HepG2 (cell line): ENCODE results near the gene SPINK4. TPM values are rescaled to one million over a fixed set of nuclear protein-coding genes. Genes with fewer than 3 reads are reported as not detected.

Experiments used
- ATAC-seq: fragments of 200-7000 bp; cut with Tn5 transposase; 3 replicates; pipeline ENCODE4 v1.9.1; 2020; ENCODE audit warnings: mild to moderate bottlenecking, moderate library complexity
- BruUV-seq: library from RNA; stranded (reverse); fragments of 400-500 nt; replicated peaks from 2 replicates; lab custom pipeline; 2021; lab: Mats Ljungman, UMichigan
- CTCF ChIA-PET: fragments of 300-600 bp; formaldehyde crosslinking; extraction: SDS; loops from one replicate; lab custom pipeline; 2021; ENCODE audit warnings: low total read pairs, inconsistent platforms, low intra/inter-chr PET ratio; lab: Yijun Ruan, JAX
- POLR2A ChIA-PET: fragments of 350-600 bp; sonication (Branson Sonifier 250); formaldehyde crosslinking; loops from one replicate; lab custom pipeline; 2020; ENCODE audit warnings: antibody characterized with exemption, inconsistent platforms; lab: Yijun Ruan, JAX
- DNase-seq: peaks from one replicate; pipeline ENCODE4 v3.0.0-alpha.2; 2015; ENCODE audit warnings: low spot score
- FAIRE-seq: peaks from 3 replicates; lab custom pipeline; 2011; peaks lifted over from hg19 to GRCh38; lab: Jason Lieb, UNC
- H2AFZ ChIP-seq: one replicate; pipeline ENCODE4 v1.6.1; 2011; ENCODE audit warnings: low read length, inconsistent platforms
- H3K27ac ChIP-seq: fragments of 300-600 bp; 3 replicates; pipeline ENCODE4 v1.8.0; 2011; ENCODE audit warnings: mixed run types, mild to moderate bottlenecking, mixed read lengths, low read length, inconsistent platforms; ENCODE audit not compliant: insufficient read depth; ENCODE audit errors: extremely low read length
- H3K27me3 ChIP-seq, 2 experiments: fragments of 200-600 bp in 1 of 2; 2 replicates in 1 of 2; 3 replicates in 1 of 2; pipeline versions ENCODE4 v1.6.0 to v1.8.0; 2011; ENCODE audit warnings: low read length in 2 of 2, mild to moderate bottlenecking in 2 of 2, moderate library complexity in 2 of 2, inconsistent platforms in 1 of 2; ENCODE audit not compliant: insufficient read depth in 2 of 2, control insufficient read depth in 1 of 2
- H3K36me3 ChIP-seq, 2 experiments: fragments of 200-600 bp in 1 of 2; replicated peaks in 1 of 2; 2 replicates in 1 of 2; 3 replicates in 1 of 2; pipeline versions ENCODE4 v1.5.1 to v1.8.0; 2011; ENCODE audit warnings: low read length in 2 of 2, inconsistent platforms in 1 of 2; ENCODE audit not compliant: insufficient read depth in 2 of 2, control insufficient read depth in 1 of 2
- H3K4me1 ChIP-seq: 2 replicates; pipeline ENCODE4 v1.5.1; 2012; ENCODE audit warnings: low read length, inconsistent platforms; ENCODE audit not compliant: insufficient read depth
- H3K4me2 ChIP-seq: 2 replicates; pipeline ENCODE4 v1.6.0; 2011; ENCODE audit warnings: low read depth, low read length, inconsistent platforms
- H3K4me3 ChIP-seq, 3 experiments: fragments of 200-600 bp in 1 of 3; sonication (generic), shearing (Covaris generic) in 1 of 3; replicated peaks in 1 of 3; 2 replicates each; pipeline ENCODE4 v1.5.1; 2011 to 2016; ENCODE audit warnings: low read length in 3 of 3, inconsistent platforms in 2 of 3, low read depth in 2 of 3, mild to moderate bottlenecking in 2 of 3, control low read depth in 1 of 3, mixed read lengths in 1 of 3; ENCODE audit not compliant: insufficient read depth in 1 of 3
- H3K79me2 ChIP-seq: one replicate; pipeline ENCODE4 v1.6.1; 2011; ENCODE audit warnings: low read length, inconsistent platforms; ENCODE audit not compliant: insufficient read depth
- H3K9ac ChIP-seq: 2 replicates; pipeline ENCODE4 v1.6.0; 2011; ENCODE audit warnings: mild to moderate bottlenecking, low read depth, low read length, inconsistent platforms; ENCODE audit not compliant: insufficient read depth
- H3K9me3 ChIP-seq: 2 replicates; pipeline ENCODE4 v1.5.1; 2012; ENCODE audit warnings: mild to moderate bottlenecking, low read length
- H4K20me1 ChIP-seq: 2 replicates; pipeline ENCODE4 v1.6.0; 2011; ENCODE audit warnings: inconsistent platforms, mild to moderate bottlenecking, low read length, moderate library complexity; ENCODE audit not compliant: insufficient read depth
- BCLAF1 ChIP-seq: fragments of 450-650 bp; IDR thresholded peaks from 2 replicates; pipeline ENCODE4 v1.6.1; 2017; ENCODE audit warnings: mild to moderate bottlenecking
- SP4 ChIP-seq: sonication (generic); formaldehyde crosslinking; IDR thresholded peaks from 2 replicates; pipeline ENCODE4 v1.8.1; 2023; ENCODE audit warnings: mild to moderate bottlenecking, missing genetic modification reagents
- TSC22D2 ChIP-seq: sonication (generic); formaldehyde crosslinking; IDR thresholded peaks from 2 replicates; pipeline ENCODE4 v1.5.1; 2020; ENCODE audit warnings: missing genetic modification reagents, mild to moderate bottlenecking, borderline replicate concordance
- WIZ ChIP-seq: sonication (generic); formaldehyde crosslinking; IDR thresholded peaks from 2 replicates; pipeline ENCODE4 v1.5.1; 2020; ENCODE audit warnings: mild to moderate bottlenecking, missing genetic modification reagents
- ZNF121 ChIP-seq: sonication (generic); formaldehyde crosslinking; IDR thresholded peaks from 2 replicates; pipeline ENCODE4 v1.5.0; 2020; ENCODE audit warnings: mild to moderate bottlenecking, missing genetic modification reagents
- ZNF569 ChIP-seq: sonication (generic); formaldehyde crosslinking; IDR thresholded peaks from 2 replicates; pipeline ENCODE4 v1.5.0; 2020; ENCODE audit warnings: mild to moderate bottlenecking, missing genetic modification reagents, moderate library complexity, borderline replicate concordance
- WGBS: methylation state at CpG from one replicate; pipeline ENCODE4 v1.1.6; 2017; ENCODE audit warnings: low lambda C conversion rate; 5-methylcytosine and 5-hydroxymethylcytosine counted together
- in situ Hi-C: cut with HindIII; loops from 2 replicates; pipeline ENCODE4 v1.10.0; 2017; ENCODE audit warnings: low pct_unique_long_range_greater_than_20kb; ENCODE audit not compliant: extremely low pct_ligation_motif_present
- intact Hi-C: fragments of 100-400 bp; cut with micrococcal nuclease; formaldehyde crosslinking; loops from one replicate; pipeline ENCODE4 v1.10.0; 2022; ENCODE audit not compliant: unreplicated experiment
- polyA plus RNA-seq, 8 experiments: library from polyadenylated mRNA; depleted of rRNA in 3 of 8; stranded (reverse) in 7 of 8; unstranded in 1 of 8; fragments of >200 nt; fragmentation: Illumina TruSeq in 4 of 8; extraction: Trizol in 4 of 8; gene quantifications; 2 replicates each; pipeline versions ENCODE4 v1.2.1 to v1.2.3, GENCODE V29; 2011 to 2016; ENCODE audit warnings: low read depth in 4 of 8, missing spikeins in 1 of 8, mixed read lengths in 1 of 8; ENCODE audit not compliant: insufficient read depth in 1 of 8
- total RNA-seq, 5 experiments: library from RNA; depleted of rRNA; stranded (reverse); fragments of >200 nt; fragmentation: Illumina TruSeq; extraction: Trizol; gene quantifications; 2 replicates each; pipeline ENCODE4 v1.2.3, GENCODE V29; 2016; ENCODE audit warnings: low read depth in 1 of 5
- TF ChIP-seq, protein P1 (sequence below): IDR thresholded peaks from 2 replicates; pipeline ENCODE4 v1.6.1; 2016; ENCODE audit warnings: mild to moderate bottlenecking

SPINK4 gene
- total and polyA plus RNA-seq, 2 of the 13 experiments (the other 11 are each of a cell fraction or from before 2014, with no cell fraction given) = 0.53 to 3.4 TPM

DNA sequence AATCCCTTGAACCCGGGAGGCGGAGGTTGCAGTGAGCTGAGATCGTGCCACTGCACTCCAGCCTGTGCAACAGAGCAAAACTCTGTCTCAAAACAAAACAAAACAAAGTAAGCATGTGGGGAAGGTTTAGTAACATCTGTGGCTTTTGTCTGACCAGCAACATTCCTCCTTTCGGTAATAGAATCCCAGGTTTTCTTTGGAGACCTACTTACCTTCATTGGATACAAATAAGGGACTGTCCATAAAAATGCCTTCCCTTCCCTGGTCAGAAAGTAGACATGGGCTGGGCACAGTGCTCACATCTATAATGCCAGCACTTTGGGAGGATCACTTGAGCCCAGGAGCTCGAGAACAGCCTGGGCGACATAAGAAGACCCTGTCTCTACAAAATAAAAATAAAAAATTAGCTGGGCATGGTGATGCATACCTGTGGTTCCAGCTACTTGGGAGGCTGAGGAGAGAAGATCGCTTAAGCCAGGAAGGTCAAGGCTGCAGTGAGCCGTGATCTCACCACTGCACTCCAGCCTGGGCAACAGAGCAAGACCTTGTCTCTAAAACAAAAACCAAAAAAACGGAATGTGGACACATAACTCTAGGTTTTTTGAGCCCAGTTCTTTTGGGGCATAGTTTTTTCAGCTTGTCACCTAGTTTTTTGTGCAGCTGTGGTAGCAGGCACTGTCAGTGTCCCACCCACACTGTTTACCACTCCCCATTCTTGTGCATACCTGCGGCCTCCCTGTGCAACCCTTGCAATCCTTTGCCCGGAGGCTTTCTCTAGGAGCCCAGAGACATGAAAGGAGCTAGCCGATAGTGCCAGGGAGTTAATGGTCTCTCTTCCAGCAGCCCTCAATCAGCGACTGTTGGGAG, 9.0 kb upstream of the SPINK4 start:
- FAIRE-seq = no peak
- Histone ChIP-seq H3K79me2 (no peaks in the 10 kb centered on the region), H3K27ac (no peak overlapping the region), H3K4me3 (no peak overlapping the region), H3K27me3 (peaks cover 0 to 7% of the 10 kb centered on the region in 2 experiments; a peak in 3 of 5 replicates), H2AFZ (no peak overlapping the region), H3K36me3 (no peaks in the 10 kb centered on the region), H3K4me1 (peaks cover 42% of the 10 kb centered on the region), H3K9ac (no peak overlapping the region), H4K20me1 (no peaks in the 10 kb centered on the region), H3K9me3 (no peaks in the 10 kb centered on the region), H3K4me2 (peak overlapping the region; percentile 36; the same call in 1 of the 2 replicates)
- ChIA-PET POLR2A (interaction anchor here (1.1 kb wide), 1 partner anchor 9 kb away, joined by 3 read pairs; the partner anchor contains the start of gene SPINK4), CTCF (no interaction called here)
- BruUV-seq = no TSS peak
- intact Hi-C loops = no loop called here
- TF ChIP-seq ZNF121 (CRISPR knock-in tag) (peak; percentile 80), WIZ (CRISPR knock-in tag) (no peak)
- WGBS = 14% methylated on average over 10 of the region's 13 CpGs
- in situ Hi-C loops = no loop called here
- no peak for DNase-seq
- peak; percentile 23; the same call in 2 of the 3 replicates for ATAC-seq

- intact Hi-C loops (no loop called here), in situ Hi-C loops (no loop called here)
- Histone ChIP-seq H3K36me3 (no peaks in the 10 kb centered on the region), H3K27me3 (peaks cover 0 to 7% of the 10 kb centered on the region in 2 experiments; a peak in 3 of 5 replicates), H3K4me3 (no peak overlapping the region), H3K79me2 (no peaks in the 10 kb centered on the region), H3K9ac (no peak overlapping the region), H3K9me3 (no peaks in the 10 kb centered on the region), H3K27ac (no peak overlapping the region), H3K4me1 (peaks cover 42% of the 10 kb centered on the region), H2AFZ (no peak overlapping the region), H4K20me1 (no peaks in the 10 kb centered on the region), H3K4me2 (peak overlapping the region; percentile 36; the same call in 1 of the 2 replicates)
- WGBS = 44% methylated on average over 2 of the region's 2 CpGs
- DNase-seq (no peak), ATAC-seq (no peak), FAIRE-seq (no peak)
- CTCF ChIA-PET = no interaction called here
- no TSS peak for BruUV-seq
- POLR2A ChIA-PET = no interaction called here
- no peak for TF ChIP-seq ZNF569 (CRISPR knock-in tag)
- TF ChIP-seq, protein P1, sequence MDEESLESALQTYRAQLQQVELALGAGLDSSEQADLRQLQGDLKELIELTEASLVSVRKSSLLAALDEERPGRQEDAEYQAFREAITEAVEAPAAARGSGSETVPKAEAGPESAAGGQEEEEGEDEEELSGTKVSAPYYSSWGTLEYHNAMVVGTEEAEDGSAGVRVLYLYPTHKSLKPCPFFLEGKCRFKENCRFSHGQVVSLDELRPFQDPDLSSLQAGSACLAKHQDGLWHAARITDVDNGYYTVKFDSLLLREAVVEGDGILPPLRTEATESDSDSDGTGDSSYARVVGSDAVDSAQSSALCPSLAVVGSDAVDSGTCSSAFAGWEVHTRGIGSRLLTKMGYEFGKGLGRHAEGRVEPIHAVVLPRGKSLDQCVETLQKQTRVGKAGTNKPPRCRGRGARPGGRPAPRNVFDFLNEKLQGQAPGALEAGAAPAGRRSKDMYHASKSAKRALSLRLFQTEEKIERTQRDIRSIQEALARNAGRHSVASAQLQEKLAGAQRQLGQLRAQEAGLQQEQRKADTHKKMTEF = no peak
- no peak for TF ChIP-seq TSC22D2 (CRISPR knock-in tag)
- no peak for TF ChIP-seq SP4 (CRISPR knock-in tag)
- no peak for TF ChIP-seq BCLAF1
Measured at GRCh38 chr9:33231623-33231942, 8.4 kb upstream of the SPINK4 start.
